ENCODE data around the gene CHN1.

Gene CHN1

GRCh38 chr2:174776675-174777074 lies 228.5 kb downstream of the CHN1 start:
- TF ChIP-seq POU2F2 (IDR thresholded peaks at IDR 0.05; ENCODE audit: low read depth, low read length) (no peak), TAF1 (IDR thresholded peaks at IDR 0.05; ENCODE audit: low read depth, low read length) (no peak), POLR2A (IDR thresholded peaks at IDR 0.05; ENCODE audit: low read depth, low read length) (no peak), PAX5 (IDR thresholded peaks at IDR 0.05; ENCODE audit: insufficient read depth, low read length, severe bottlenecking) (no peak)
- DNase-seq (ENCODE audit: insufficient read length, low spot score) (no peak), FAIRE-seq (no peak)

GRCh38 chr2:174776223-174776622 lies 229.0 kb downstream of the CHN1 start:
- no peak for FAIRE-seq
- no peak for TF ChIP-seq TAF1 (IDR thresholded peaks at IDR 0.05; ENCODE audit: low read depth, low read length)
- no peak for TF ChIP-seq POLR2AphosphoS5 (IDR thresholded peaks at IDR 0.05; ENCODE audit: low read depth, low read length)
- no peak for TF ChIP-seq POU2F2 (IDR thresholded peaks at IDR 0.05; ENCODE audit: low read depth, low read length)
- no peak for TF ChIP-seq POLR2A (IDR thresholded peaks at IDR 0.05; ENCODE audit: low read depth, low read length)
- TF ChIP-seq PAX5 (IDR thresholded peaks at IDR 0.05; ENCODE audit: insufficient read depth, low read length, severe bottlenecking) = no peak
- no peak for TF ChIP-seq SPI1 (IDR thresholded peaks at IDR 0.05; ENCODE audit: low read depth, low read length)
- no peak for DNase-seq (ENCODE audit: insufficient read length, low spot score)

- FAIRE-seq = no peak
- TF ChIP-seq TAF1 (IDR thresholded peaks at IDR 0.05; ENCODE audit: low read depth, low read length) (no peak), POLR2AphosphoS5 (IDR thresholded peaks at IDR 0.05; ENCODE audit: low read depth, low read length) (no peak), POU2F2 (IDR thresholded peaks at IDR 0.05; ENCODE audit: low read depth, low read length) (no peak), SPI1 (IDR thresholded peaks at IDR 0.05; ENCODE audit: low read depth, low read length) (no peak), POLR2A (IDR thresholded peaks at IDR 0.05; ENCODE audit: low read depth, low read length) (no peak), PAX5 (IDR thresholded peaks at IDR 0.05; ENCODE audit: insufficient read depth, low read length, severe bottlenecking) (no peak)
- no peak for DNase-seq (ENCODE audit: insufficient read length, low spot score)
These were observed 229.6 kb downstream of the CHN1 start for GRCh38 chr2:174775571-174775980.

- no peak for FAIRE-seq
- no peak for TF ChIP-seq POLR2A (IDR thresholded peaks at IDR 0.05; ENCODE audit: low read depth, low read length)
- TF ChIP-seq TAF1 (IDR thresholded peaks at IDR 0.05; ENCODE audit: low read depth, low read length) = no peak
- no peak for TF ChIP-seq SPI1 (IDR thresholded peaks at IDR 0.05; ENCODE audit: low read depth, low read length)
- no peak for TF ChIP-seq POLR2AphosphoS5 (IDR thresholded peaks at IDR 0.05; ENCODE audit: low read depth, low read length)
- no peak for TF ChIP-seq PAX5 (IDR thresholded peaks at IDR 0.05; ENCODE audit: insufficient read depth, low read length, severe bottlenecking)
- TF ChIP-seq POU2F2 (IDR thresholded peaks at IDR 0.05; ENCODE audit: low read depth, low read length) = no peak
- DNase-seq (ENCODE audit: insufficient read length, low spot score) = no peak
These were observed 230.3 kb downstream of the CHN1 start for GRCh38 chr2:174774886-174775285.

- FAIRE-seq (no peak), DNase-seq (ENCODE audit: insufficient read length, low spot score) (no peak)
- no peak for TF ChIP-seq TAF1 (IDR thresholded peaks at IDR 0.05; ENCODE audit: low read depth, low read length)
- no peak for TF ChIP-seq PAX5 (IDR thresholded peaks at IDR 0.05; ENCODE audit: insufficient read depth, low read length, severe bottlenecking)
- TF ChIP-seq POU2F2 (IDR thresholded peaks at IDR 0.05; ENCODE audit: low read depth, low read length) = no peak
- no peak for TF ChIP-seq SPI1 (IDR thresholded peaks at IDR 0.05; ENCODE audit: low read depth, low read length)
- no peak for TF ChIP-seq POLR2AphosphoS5 (IDR thresholded peaks at IDR 0.05; ENCODE audit: low read depth, low read length)
- no peak for TF ChIP-seq POLR2A (IDR thresholded peaks at IDR 0.05; ENCODE audit: low read depth, low read length)
These were observed 232.0 kb downstream of the CHN1 start for GRCh38 chr2:174773215-174773614.

- TF ChIP-seq PAX5 (IDR thresholded peaks at IDR 0.05; ENCODE audit: insufficient read depth, low read length, severe bottlenecking) (no peak), SPI1 (IDR thresholded peaks at IDR 0.05; ENCODE audit: low read depth, low read length) (no peak), POLR2A (IDR thresholded peaks at IDR 0.05; ENCODE audit: low read depth, low read length) (no peak), TAF1 (IDR thresholded peaks at IDR 0.05; ENCODE audit: low read depth, low read length) (no peak), POLR2AphosphoS5 (IDR thresholded peaks at IDR 0.05; ENCODE audit: low read depth, low read length) (no peak), POU2F2 (IDR thresholded peaks at IDR 0.05; ENCODE audit: low read depth, low read length) (no peak)
- FAIRE-seq (no peak), DNase-seq (ENCODE audit: insufficient read length, low spot score) (no peak)
These were observed 232.7 kb downstream of the CHN1 start for GRCh38 chr2:174772472-174772801.

- TF ChIP-seq POU2F2 (IDR thresholded peaks at IDR 0.05; ENCODE audit: low read depth, low read length) = peak; percentile 41; the same call in 1 of the 2 replicates
- TF ChIP-seq POLR2AphosphoS5 (IDR thresholded peaks at IDR 0.05; ENCODE audit: low read depth, low read length) = no peak
- no peak for TF ChIP-seq TAF1 (IDR thresholded peaks at IDR 0.05; ENCODE audit: low read depth, low read length)
- peak; percentile 75 for FAIRE-seq
- peak; percentile 37 for DNase-seq (ENCODE audit: insufficient read length, low spot score)
These were observed 233.3 kb downstream of the CHN1 start for GRCh38 chr2:174771631-174772471.

- FAIRE-seq (no peak), DNase-seq (ENCODE audit: insufficient read length, low spot score) (no peak)
- no peak for TF ChIP-seq POLR2A (IDR thresholded peaks at IDR 0.05; ENCODE audit: low read depth, low read length)
- TF ChIP-seq POLR2AphosphoS5 (IDR thresholded peaks at IDR 0.05; ENCODE audit: low read depth, low read length) = no peak
- no peak for TF ChIP-seq SPI1 (IDR thresholded peaks at IDR 0.05; ENCODE audit: low read depth, low read length)
- no peak for TF ChIP-seq PAX5 (IDR thresholded peaks at IDR 0.05; ENCODE audit: insufficient read depth, low read length, severe bottlenecking)
- TF ChIP-seq TAF1 (IDR thresholded peaks at IDR 0.05; ENCODE audit: low read depth, low read length) = no peak
- TF ChIP-seq POU2F2 (IDR thresholded peaks at IDR 0.05; ENCODE audit: low read depth, low read length) = no peak
These were observed 234.0 kb downstream of the CHN1 start for GRCh38 chr2:174771136-174771535.

GRCh38 chr2:174768557-174768956 lies 236.6 kb downstream of the CHN1 start:
- FAIRE-seq (no peak), DNase-seq (ENCODE audit: insufficient read length, low spot score) (no peak)
- no peak for TF ChIP-seq SPI1 (IDR thresholded peaks at IDR 0.05; ENCODE audit: low read depth, low read length)
- TF ChIP-seq POU2F2 (IDR thresholded peaks at IDR 0.05; ENCODE audit: low read depth, low read length) = no peak
- TF ChIP-seq TAF1 (IDR thresholded peaks at IDR 0.05; ENCODE audit: low read depth, low read length) = no peak
- TF ChIP-seq POLR2AphosphoS5 (IDR thresholded peaks at IDR 0.05; ENCODE audit: low read depth, low read length) = no peak
- TF ChIP-seq POLR2A (IDR thresholded peaks at IDR 0.05; ENCODE audit: low read depth, low read length) = no peak
- TF ChIP-seq PAX5 (IDR thresholded peaks at IDR 0.05; ENCODE audit: insufficient read depth, low read length, severe bottlenecking) = no peak

GRCh38 chr2:174766271-174766670 lies 238.9 kb downstream of the CHN1 start:
- DNase-seq (ENCODE audit: insufficient read length, low spot score) (no peak), FAIRE-seq (no peak)
- no peak for TF ChIP-seq TAF1 (IDR thresholded peaks at IDR 0.05; ENCODE audit: low read depth, low read length)
- TF ChIP-seq POU2F2 (IDR thresholded peaks at IDR 0.05; ENCODE audit: low read depth, low read length) = no peak
- TF ChIP-seq SPI1 (IDR thresholded peaks at IDR 0.05; ENCODE audit: low read depth, low read length) = no peak
- no peak for TF ChIP-seq POLR2AphosphoS5 (IDR thresholded peaks at IDR 0.05; ENCODE audit: low read depth, low read length)
- no peak for TF ChIP-seq POLR2A (IDR thresholded peaks at IDR 0.05; ENCODE audit: low read depth, low read length)
- TF ChIP-seq PAX5 (IDR thresholded peaks at IDR 0.05; ENCODE audit: insufficient read depth, low read length, severe bottlenecking) = no peak

Data from GM12891 (cell line).